Kidney capillary endothelial cell (primary cell): Measurements from ENCODE around the gene TIE1.

Experiments
- DNase-seq: peaks from one replicate; pipeline ENCODE4 v3.0.0-alpha.2; 2018; ENCODE audit warnings: low spot score

The TIE1 gene

GRCh38 chr1:43338001-43338400 lies 37.2 kb downstream of the TIE1 start:
- DNase-seq, result no peak

DNA sequence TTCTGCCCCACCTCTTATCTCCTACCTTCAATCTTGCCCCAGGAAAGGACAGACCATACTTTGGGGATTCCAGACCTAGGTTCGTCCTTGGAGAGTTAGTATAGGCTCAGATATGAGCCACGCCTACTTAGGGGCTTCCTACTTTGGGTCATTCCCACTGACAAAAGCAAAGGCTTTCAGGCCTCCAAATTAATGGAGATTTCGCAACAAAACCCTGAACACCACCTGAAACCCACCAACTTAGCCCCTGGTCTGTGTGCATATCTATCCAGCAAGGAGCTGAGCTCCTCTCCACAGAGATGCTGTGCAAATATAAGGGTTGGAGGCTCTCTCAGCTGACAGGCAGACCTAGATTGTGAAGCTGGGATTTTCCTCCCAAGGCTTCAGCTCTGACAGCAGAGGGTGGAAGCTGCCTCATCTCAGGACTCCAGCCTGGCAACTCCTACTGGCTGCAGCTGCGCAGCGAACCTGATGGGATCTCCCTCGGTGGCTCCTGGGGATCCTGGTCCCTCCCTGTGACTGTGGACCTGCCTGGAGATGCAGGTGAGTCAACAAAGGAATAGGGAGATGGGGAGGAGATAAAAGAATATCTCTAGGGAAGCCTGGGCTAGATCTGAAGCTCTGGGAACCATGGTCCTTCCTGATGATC lies 38.9 kb downstream of the TIE1 start:
- no peak for DNase-seq

DNA sequence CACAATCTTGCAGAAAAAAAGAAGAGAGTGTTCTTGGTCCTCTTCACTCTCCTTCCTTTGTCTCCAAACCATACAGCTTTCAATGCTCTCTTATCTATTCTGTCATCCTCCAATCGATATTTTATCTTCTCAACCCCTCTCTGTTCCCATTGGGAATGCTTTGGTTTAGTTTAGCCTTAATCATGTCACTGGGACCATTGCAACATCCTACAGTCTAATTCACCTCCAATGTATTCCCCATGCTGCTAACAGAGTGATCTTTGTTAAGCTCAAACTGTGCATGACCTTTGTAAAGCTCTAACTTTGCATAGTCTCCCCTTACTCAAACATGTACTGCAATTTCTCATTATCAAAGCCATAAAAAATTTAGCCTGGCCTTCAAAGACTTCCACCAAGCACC lies 39.8 kb downstream of the TIE1 start:
- DNase-seq, result no peak

GRCh38 chr1:43344267-43344850 lies 43.6 kb downstream of the TIE1 start:
- no peak for DNase-seq

- no peak for DNase-seq
Observed at GRCh38 chr1:43345120-43345519, 44.3 kb downstream of the TIE1 start.

- DNase-seq, result no peak
Observed at GRCh38 chr1:43346636-43347035, 45.9 kb downstream of the TIE1 start.

DNA sequence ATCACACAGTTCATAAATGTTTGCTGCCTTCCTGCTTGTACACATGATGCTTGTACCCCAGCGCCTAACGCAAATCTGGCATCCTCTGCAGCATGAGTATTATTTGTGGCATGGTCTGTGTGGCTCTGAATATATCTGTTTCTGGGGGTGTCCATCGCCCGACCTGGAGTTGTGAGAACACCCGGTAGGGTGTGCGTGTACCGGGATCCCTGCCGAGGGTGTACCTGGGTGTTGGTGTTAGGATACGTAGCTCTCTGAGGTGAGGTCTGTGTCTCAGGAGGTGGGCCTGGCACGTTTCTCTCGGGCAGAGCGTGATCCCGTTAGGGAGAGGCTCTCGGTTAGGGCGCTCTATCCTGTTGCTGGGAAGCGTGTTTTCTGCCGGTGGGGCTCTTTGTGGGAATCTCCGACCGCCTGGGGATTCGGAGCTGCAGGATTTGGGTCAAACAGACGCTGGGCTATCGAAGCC lies 47.6 kb downstream of the TIE1 start:
- no peak for DNase-seq

DNA sequence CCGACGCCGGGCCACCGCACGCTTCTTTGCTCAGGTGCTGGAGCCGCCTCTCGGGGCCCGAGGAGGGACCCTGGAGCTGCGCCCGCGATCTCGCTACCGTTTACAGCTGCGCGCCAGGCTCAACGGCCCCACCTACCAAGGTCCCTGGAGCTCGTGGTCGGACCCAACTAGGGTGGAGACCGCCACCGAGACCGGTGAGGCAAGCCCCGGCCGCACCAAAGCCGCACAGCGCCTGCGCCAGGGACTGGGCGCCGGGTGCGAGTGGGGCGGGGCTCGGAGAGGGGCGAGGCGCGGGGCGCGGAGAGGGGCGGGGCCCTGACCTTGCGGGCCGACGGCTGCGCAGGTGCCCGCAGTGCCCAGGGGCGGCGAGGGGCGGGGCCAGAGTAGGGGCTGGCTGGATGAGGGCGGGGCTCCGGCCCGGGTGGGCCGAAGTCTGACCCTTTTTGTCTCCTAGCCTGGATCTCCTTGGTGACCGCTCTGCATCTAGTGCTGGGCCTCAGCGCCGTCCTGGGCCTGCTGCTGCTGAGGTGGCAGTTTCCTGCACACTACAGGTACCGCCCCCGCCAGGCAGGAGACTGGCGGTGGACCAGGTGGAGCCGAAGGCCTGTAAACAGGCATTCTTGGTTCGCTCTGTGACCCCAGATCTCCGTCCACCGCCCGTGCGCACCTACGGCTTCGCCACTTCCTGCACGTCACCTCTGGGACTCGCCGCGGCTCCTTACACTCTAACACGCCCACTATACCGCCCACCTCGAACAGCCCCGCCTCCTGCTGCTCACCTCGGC lies 48.2 kb downstream of the TIE1 start:
- DNase-seq, result no peak

DNA sequence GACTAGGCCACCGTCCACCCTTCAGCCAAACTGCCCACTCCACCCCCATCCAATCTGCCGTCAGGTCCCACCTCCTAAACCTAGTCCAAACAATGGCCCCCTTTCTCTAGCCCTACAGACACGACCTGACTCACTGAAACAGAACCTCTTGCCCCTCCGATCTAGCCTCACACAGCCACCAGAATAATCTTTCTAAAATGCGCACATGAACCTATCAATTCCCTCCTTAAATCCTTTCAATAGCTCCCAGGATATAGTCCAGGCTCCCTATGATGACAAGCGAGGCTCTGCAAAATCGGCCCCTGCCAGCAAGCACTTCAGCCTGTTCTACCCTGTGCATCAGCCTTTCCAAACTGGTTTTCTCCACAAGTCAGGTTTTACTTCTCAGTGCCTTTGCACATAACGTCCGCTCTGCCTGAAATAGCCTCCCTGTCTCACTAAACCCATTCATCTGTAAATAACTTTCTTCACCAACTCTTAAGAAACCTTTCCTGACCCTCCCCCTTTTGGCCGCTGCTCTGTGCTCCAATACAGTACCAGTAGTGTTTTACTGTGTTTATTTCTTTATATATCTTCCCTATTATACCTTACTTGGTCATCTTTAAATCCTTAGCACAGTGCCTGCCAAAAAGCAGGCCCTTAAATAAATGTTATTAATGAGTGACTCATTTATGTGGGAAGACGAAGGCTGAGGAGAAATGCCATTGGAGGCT lies 49.0 kb downstream of the TIE1 start:
- no peak for DNase-seq

GRCh38 chr1:43350976-43351375 lies 50.2 kb downstream of the TIE1 start:
- DNase-seq, result no peak

DNA sequence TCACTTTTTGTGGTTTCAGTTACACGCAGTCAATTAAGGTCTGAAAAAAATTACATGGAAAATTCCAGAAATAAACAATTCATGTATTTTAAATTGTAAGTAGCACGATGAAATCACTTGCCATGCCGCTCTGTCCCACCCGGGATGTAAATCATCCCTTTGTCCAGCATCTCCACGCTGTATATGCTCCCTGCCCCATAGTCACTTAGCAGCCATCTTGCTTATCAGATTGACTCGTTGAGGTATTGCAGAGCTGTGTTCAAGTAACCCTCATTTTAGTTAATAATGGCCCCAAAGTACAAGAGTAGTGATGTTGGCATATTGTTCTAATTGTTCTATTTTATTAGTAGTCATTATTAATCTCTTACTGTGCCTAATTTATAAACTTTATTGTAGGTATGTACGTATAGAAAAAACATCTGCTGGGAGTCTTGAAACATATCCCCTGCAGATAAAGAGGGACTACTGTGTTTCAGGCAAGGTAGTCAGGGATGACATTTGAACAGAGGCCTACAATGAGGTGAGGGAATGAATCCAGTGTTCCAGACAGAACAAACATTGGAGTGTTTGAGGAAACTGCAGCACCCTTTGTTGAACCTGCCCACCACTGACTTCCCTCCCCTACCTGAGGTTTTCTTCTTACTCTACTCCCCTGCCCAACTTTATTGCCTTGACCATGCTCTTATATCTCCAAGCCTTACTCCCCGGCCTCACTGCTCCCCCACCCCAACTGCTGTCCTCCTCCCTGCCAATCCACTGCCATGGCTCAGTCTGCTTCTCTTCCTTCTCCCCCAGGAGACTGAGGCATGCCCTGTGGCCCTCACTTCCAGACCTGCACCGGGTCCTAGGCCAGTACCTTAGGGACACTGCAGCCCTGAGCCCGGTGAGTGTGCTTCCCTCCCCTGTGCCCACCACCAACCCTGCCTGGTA lies 50.9 kb downstream of the TIE1 start:
- DNase-seq, result no peak

- DNase-seq, result no peak
Observed at GRCh38 chr1:43352351-43352705, 51.5 kb downstream of the TIE1 start.

- no peak for DNase-seq
Observed at GRCh38 chr1:43352881-43353280, 52.1 kb downstream of the TIE1 start.

DNA sequence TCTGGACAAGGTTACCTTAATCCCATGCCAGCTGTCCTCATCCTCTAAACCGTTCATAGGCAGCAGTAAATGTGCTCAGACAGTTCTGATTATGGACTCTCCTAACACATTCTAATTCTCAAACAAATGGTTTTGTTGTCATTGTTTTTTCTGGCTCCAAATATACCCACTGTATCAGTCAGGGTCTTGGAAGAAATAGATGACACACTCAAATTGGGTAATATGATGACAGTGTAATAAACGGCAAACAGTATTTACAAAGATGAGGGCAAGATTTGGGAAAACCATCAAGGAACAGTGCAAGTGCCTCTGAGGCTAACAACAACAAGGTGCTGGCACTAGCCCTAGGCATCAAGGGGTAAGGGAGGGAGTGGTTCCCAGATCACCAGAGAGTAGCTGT lies 53.7 kb downstream of the TIE1 start:
- no peak for DNase-seq

- no peak for DNase-seq
Observed at GRCh38 chr1:43354936-43355335, 54.2 kb downstream of the TIE1 start.

- no peak for DNase-seq
Observed at GRCh38 chr1:43357251-43357650, 56.5 kb downstream of the TIE1 start.

- DNase-seq, result peak; percentile 52
Observed at GRCh38 chr1:43358121-43358745, 57.5 kb downstream of the TIE1 start.

DNA sequence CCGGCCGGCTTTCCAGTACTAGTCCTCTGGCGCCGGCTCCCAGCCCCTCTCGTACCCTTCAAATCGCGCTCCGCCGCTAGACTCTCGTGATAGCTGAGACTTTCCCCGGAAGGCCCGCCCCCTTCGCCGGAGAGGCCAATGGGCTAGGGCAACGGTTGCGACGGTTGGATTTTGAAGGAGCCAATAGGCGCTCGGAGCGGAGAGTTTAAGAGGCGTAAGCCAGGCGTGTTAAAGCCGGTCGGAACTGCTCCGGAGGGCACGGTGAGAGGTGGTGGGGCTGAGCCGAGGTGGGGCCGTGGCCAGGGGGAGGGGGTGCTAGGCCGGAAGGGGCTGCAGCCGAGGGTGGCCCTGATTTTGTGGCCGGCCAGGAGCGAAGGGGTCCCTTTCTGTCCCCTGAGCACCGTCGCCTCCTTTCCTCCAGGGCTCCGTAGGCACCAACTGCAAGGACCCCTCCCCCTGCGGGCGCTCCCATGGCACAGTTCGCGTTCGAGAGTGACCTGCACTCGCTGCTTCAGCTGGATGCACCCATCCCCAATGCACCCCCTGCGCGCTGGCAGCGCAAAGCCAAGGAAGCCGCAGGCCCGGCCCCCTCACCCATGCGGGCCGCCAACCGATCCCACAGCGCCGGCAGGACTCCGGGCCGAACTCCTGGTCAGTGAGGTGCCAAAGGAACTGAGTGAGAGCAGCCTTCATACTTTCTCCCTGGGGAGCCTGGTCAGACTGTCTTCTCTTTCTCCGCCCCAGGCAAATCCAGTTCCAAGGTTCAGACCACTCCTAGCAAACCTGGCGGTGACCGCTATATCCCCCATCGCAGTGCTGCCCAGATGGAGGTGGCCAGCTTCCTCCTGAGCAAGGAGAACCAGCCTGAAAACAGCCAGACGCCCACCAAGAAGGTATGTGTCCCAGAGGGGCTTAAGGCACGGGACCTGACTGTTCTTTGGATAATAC lies 58.2 kb downstream of the TIE1 start, which contains the start of gene CDC20:
CDC20 (plus strand) TSS at position 236 of the 948 bp plus-strand sequence; CDS start at position 471, 235 bp downstream.
- DNase-seq, result peak; percentile 98

DNA sequence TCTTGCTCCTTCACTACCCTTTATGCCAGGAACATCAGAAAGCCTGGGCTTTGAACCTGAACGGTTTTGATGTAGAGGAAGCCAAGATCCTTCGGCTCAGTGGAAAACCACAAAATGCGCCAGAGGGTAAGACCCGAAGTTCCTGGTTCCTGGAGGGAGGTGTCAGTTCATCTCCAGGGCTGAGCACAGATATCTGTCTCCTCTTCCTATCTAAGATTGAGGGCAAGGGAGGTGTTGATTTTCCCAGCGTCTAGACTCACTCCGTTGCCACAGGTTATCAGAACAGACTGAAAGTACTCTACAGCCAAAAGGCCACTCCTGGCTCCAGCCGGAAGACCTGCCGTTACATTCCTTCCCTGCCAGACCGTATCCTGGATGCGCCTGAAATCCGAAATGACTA lies 58.9 kb downstream of the TIE1 start:
- DNase-seq, result no peak

DNA sequence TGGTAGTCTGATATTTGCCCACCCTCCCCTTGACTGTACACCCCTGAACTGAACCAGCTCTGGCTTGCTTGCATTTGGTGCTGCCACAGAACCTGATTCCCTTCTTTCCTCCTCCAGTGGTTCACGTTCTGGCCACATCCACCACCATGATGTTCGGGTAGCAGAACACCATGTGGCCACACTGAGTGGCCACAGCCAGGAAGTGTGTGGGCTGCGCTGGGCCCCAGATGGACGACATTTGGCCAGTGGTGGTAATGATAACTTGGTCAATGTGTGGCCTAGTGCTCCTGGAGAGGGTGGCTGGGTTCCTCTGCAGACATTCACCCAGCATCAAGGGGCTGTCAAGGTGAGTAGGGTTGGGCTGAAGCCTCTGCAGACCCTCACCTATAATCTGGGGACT lies 59.8 kb downstream of the TIE1 start:
- DNase-seq, result no peak
